HEK293 (cell line): ENCODE measurements around the gene ANKZF1.

ENCODE experiments used
- CTCF ChIA-PET: fragments of 350-600 bp; formaldehyde crosslinking; extraction: SDS; loops from one replicate; lab custom pipeline; 2021; ENCODE audit warnings: antibody characterized with exemption; lab: Yijun Ruan, JAX
- POLR2A ChIA-PET: fragments of 300-600 bp; formaldehyde crosslinking; extraction: SDS; loops from one replicate; lab custom pipeline; 2020; ENCODE audit warnings: antibody characterized with exemption, inconsistent platforms; lab: Yijun Ruan, JAX
- H3K27ac ChIP-seq: fragments of 200-500 bp; sonication (Bioruptor generic); 2 replicates; pipeline ENCODE4 v1.5.1; 2014; ENCODE audit warnings: low read depth, low read length, control low read depth, inconsistent platforms; ENCODE audit errors: extremely low read depth
- H3K36me3 ChIP-seq, 2 experiments: fragments of 200-500 bp in 1 of 2; sonication (Bioruptor generic) in 1 of 2; 1 replicate in 1 of 2; 2 replicates in 1 of 2; pipeline ENCODE4 v1.5.1; 2014 to 2017; ENCODE audit warnings: inconsistent platforms in 2 of 2, low read length in 2 of 2; ENCODE audit not compliant: control insufficient read depth in 2 of 2, insufficient read depth in 1 of 2
- H3K4me1 ChIP-seq: fragments of 200-500 bp; sonication (Bioruptor generic); 2 replicates; pipeline ENCODE4 v1.5.1; 2014; ENCODE audit warnings: mild to moderate bottlenecking, low read length, inconsistent platforms; ENCODE audit not compliant: control insufficient read depth, insufficient read depth
- H3K4me3 ChIP-seq: 2 replicates; pipeline ENCODE4 v1.5.1; 2011; ENCODE audit warnings: low read depth, mild to moderate bottlenecking, control low read depth, low read length, moderate library complexity
- H3K9me3 ChIP-seq: fragments of 200-500 bp; sonication (Bioruptor generic); 2 replicates; pipeline ENCODE4 v1.5.1; 2014; ENCODE audit warnings: low read depth, low read length, inconsistent platforms; ENCODE audit not compliant: control insufficient read depth, insufficient read depth
- HOXC10 ChIP-seq: sonication (generic); formaldehyde crosslinking; IDR thresholded peaks from 2 replicates; pipeline ENCODE4 v1.8.1; 2023; ENCODE audit warnings: mild to moderate bottlenecking, missing genetic modification reagents
- KLF7 ChIP-seq: fragments of 450-650 bp; formaldehyde crosslinking; IDR thresholded peaks from 2 replicates; pipeline ENCODE4 v1.5.1; 2016; ENCODE audit warnings: missing biosample characterization, missing genetic modification characterization, borderline replicate concordance
- TRIM28 ChIP-seq: IDR thresholded peaks from 2 replicates; pipeline ENCODE4 v1.6.1; 2011; ENCODE audit warnings: low read length, control low read depth, borderline replicate concordance
- ZBTB20 ChIP-seq: fragments of 450-650 bp; formaldehyde crosslinking; IDR thresholded peaks from 2 replicates; pipeline ENCODE4 v1.5.1; 2016; ENCODE audit warnings: missing biosample characterization, missing genetic modification characterization
- ZBTB21 ChIP-seq: fragments of 450-650 bp; formaldehyde crosslinking; IDR thresholded peaks from 2 replicates; pipeline ENCODE4 v1.5.1; 2017; ENCODE audit warnings: missing biosample characterization, missing genetic modification characterization
- ZBTB44 ChIP-seq: fragments of 450-650 bp; IDR thresholded peaks from 2 replicates; pipeline ENCODE4 v1.5.1; 2018; ENCODE audit warnings: missing biosample characterization, mild to moderate bottlenecking, missing genetic modification characterization
- ZBTB8A ChIP-seq: fragments of 450-650 bp; formaldehyde crosslinking; IDR thresholded peaks from 2 replicates; pipeline ENCODE4 v1.5.1; 2016; ENCODE audit warnings: missing biosample characterization, missing genetic modification characterization
- ZIC2 ChIP-seq: fragments of 450-650 bp; formaldehyde crosslinking; IDR thresholded peaks from 2 replicates; pipeline ENCODE4 v1.5.1; 2016; ENCODE audit warnings: missing biosample characterization, missing genetic modification characterization
- ZNF146 ChIP-seq: fragments of 450-650 bp; formaldehyde crosslinking; IDR thresholded peaks from 2 replicates; pipeline ENCODE4 v1.5.1; 2016; ENCODE audit warnings: missing biosample characterization, missing genetic modification characterization
- ZNF19 ChIP-seq: fragments of 450-650 bp; formaldehyde crosslinking; IDR thresholded peaks from 2 replicates; pipeline ENCODE4; 2016; ENCODE audit warnings: missing biosample characterization, missing genetic modification characterization, low read depth
- ZNF214 ChIP-seq: fragments of 450-650 bp; formaldehyde crosslinking; IDR thresholded peaks from 2 replicates; pipeline ENCODE4 v1.5.1; 2017; ENCODE audit warnings: missing biosample characterization, mild to moderate bottlenecking, missing genetic modification characterization, borderline replicate concordance
- ZNF37A ChIP-seq: fragments of 450-650 bp; IDR thresholded peaks from 2 replicates; pipeline ENCODE4 v1.5.1; 2018; ENCODE audit warnings: missing biosample characterization, missing genetic modification characterization
- ZNF398 ChIP-seq: fragments of 450-650 bp; formaldehyde crosslinking; IDR thresholded peaks from 2 replicates; pipeline ENCODE4 v1.5.1; 2017; ENCODE audit warnings: missing biosample characterization, missing genetic modification characterization
- ZNF664 ChIP-seq: fragments of 450-650 bp; formaldehyde crosslinking; IDR thresholded peaks from 2 replicates; pipeline ENCODE4 v1.5.1; 2016; ENCODE audit warnings: missing biosample characterization, missing genetic modification characterization
- ZNF707 ChIP-seq: fragments of 450-650 bp; formaldehyde crosslinking; IDR thresholded peaks from 2 replicates; pipeline ENCODE4 v1.5.1; 2016; ENCODE audit warnings: missing biosample characterization, missing genetic modification characterization
- ZSCAN30 ChIP-seq: fragments of 450-650 bp; IDR thresholded peaks from 2 replicates; pipeline ENCODE4 v1.5.1; 2018; ENCODE audit warnings: missing biosample characterization, mild to moderate bottlenecking, missing genetic modification characterization, moderate library complexity

Gene ANKZF1

GRCh38 chr2:219252084-219252483 lies 22.5 kb downstream of the ANKZF1 start:
- TF ChIP-seq ZIC2 (peak; percentile 71), HOXC10 (CRISPR knock-in tag) (no peak)
- H3K27ac ChIP-seq: no peak overlapping the region
- no peaks in the 10 kb centered on the region for H3K9me3 ChIP-seq
- peaks cover 4% of the 10 kb centered on the region; the same call in 1 of the 2 replicates for H3K4me1 ChIP-seq
- H3K36me3 ChIP-seq: peaks cover 0 to 26% of the 10 kb centered on the region in 2 experiments; a peak in 1 of 3 replicates
- ChIA-PET CTCF (interaction anchor here (0.6 to 6.2 kb wide), 6 partner anchors 22 to 94 kb away, joined by 3 to 83 read pairs (median 5); partner anchors contain the start of genes ANKZF1, ATG9A and DNAJB2), POLR2A (interaction anchor here (0.6 to 2.1 kb wide), 4 partner anchors 13 to 46 kb away, joined by 3 to 5 read pairs (median 4); partner anchors contain the start of genes DNAJB2 and ZFAND2B)
- H3K4me3 ChIP-seq: no peak overlapping the region

GRCh38 chr2:219252570-219252899 lies 22.9 kb downstream of the ANKZF1 start:
- CTCF ChIA-PET: interaction anchor here (1.0 to 6.2 kb wide), 4 partner anchors 23 to 46 kb away, joined by 3 to 83 read pairs (median 10); partner anchors contain the start of genes ANKZF1, ATG9A and DNAJB2
- TF ChIP-seq ZNF398: no peak
- TF ChIP-seq ZNF664 (tag by site-specific recombination): no peak
- no peak for TF ChIP-seq ZNF19 (tag by site-specific recombination)
- no peak for TF ChIP-seq ZBTB21
- no peak for TF ChIP-seq ZNF214 (tag by site-specific recombination)
- TF ChIP-seq ZNF37A (tag by site-specific recombination): no peak
- no peak for TF ChIP-seq ZBTB44 (tag by site-specific recombination)
- no peak for TF ChIP-seq KLF7 (tag by site-specific recombination)
- POLR2A ChIA-PET: interaction anchor here (0.6 to 1.6 kb wide), 5 partner anchors 13 to 46 kb away, joined by 3 to 9 read pairs (median 5); partner anchors contain the start of genes DNAJB2 and ZFAND2B
- Histone ChIP-seq H3K36me3 (peaks cover 0 to 22% of the 10 kb centered on the region in 2 experiments; a peak in 1 of 3 replicates), H3K9me3 (no peaks in the 10 kb centered on the region), H3K27ac (no peak overlapping the region), H3K4me1 (peaks cover 4% of the 10 kb centered on the region; the same call in 1 of the 2 replicates), H3K4me3 (no peak overlapping the region)

- Histone ChIP-seq H3K27ac (no peak within 1 kb of the TSS), H3K4me3 (peak within 1 kb of the TSS; percentile 55), H3K9me3 (no peaks in the 10 kb centered on the region), H3K36me3 (peaks cover 0 to 16% of the 10 kb centered on the region in 2 experiments; a peak in 1 of 3 replicates), H3K4me1 (peaks cover 4% of the 10 kb centered on the region; the same call in 1 of the 2 replicates)
- no peak for TF ChIP-seq ZNF146 (tag by site-specific recombination)
- no peak for TF ChIP-seq ZNF707 (tag by site-specific recombination)
- no peak for TF ChIP-seq ZSCAN30 (tag by site-specific recombination)
- no peak for TF ChIP-seq ZBTB8A (tag by site-specific recombination)
- no peak for TF ChIP-seq ZBTB20 (tag by site-specific recombination)
- no peak for TF ChIP-seq TRIM28
- ChIA-PET POLR2A (interaction anchor here (0.6 to 3.2 kb wide), 7 partner anchors 8 to 47 kb away, joined by 4 to 17 read pairs (median 5); partner anchors contain the start of genes GLB1L, STK16 and ZFAND2B), CTCF (interaction anchor here (1.0 to 6.2 kb wide), 5 partner anchors 23 to 46 kb away, joined by 3 to 83 read pairs (median 12); partner anchors contain the start of genes ANKZF1, ATG9A and DNAJB2)
These were observed 23.5 kb downstream of the ANKZF1 start, which contains the start of gene TUBA4B for GRCh38 chr2:219252900-219253752. Gene TUBA4B, plus strand, starts transcription at chr2:219253243. Its CDS starts 165 bp downstream, at chr2:219253408.
